K562 (cell line): ENCODE data around the gene CMTM8. TPM values are rescaled to one million over a fixed set of nuclear protein-coding genes. Genes with fewer than 3 reads are reported as not detected.

ENCODE experiments used
- ATAC-seq: fragments of 200-7000 bp; cut with Tn5 transposase; 3 replicates; pipeline ENCODE4 v1.9.1; 2020; ENCODE audit warnings: moderate library complexity
- BruUV-seq: library from RNA; stranded (reverse); fragments of 400-500 nt; replicated peaks from 2 replicates; lab custom pipeline; 2021; lab: Mats Ljungman, UMichigan
- CTCF ChIA-PET: fragments of 300-600 bp; formaldehyde crosslinking; extraction: SDS; loops from one replicate; lab custom pipeline; 2021; ENCODE audit warnings: low intra/inter-chr PET ratio; lab: Yijun Ruan, JAX
- POLR2A ChIA-PET: fragments of 300-600, 350-650 bp; sonication (Branson Sonifier 250); formaldehyde crosslinking; extraction: SDS; loops from one replicate; lab custom pipeline; 2021; ENCODE audit warnings: antibody characterized with exemption, inconsistent platforms; lab: Yijun Ruan, JAX
- DNase-seq, 4 experiments: peaks; one replicate each; pipeline versions ENCODE4 v3.0.0 to v3.0.0-alpha.2; 2011 to 2018; ENCODE audit warnings: low spot score in 3 of 4, mixed read lengths in 3 of 4; ENCODE audit errors: extremely low read depth in 1 of 4
- FAIRE-seq: peaks from 2 replicates; lab custom pipeline; 2011; peaks lifted over from hg19 to GRCh38; lab: Jason Lieb, UNC
- H2AFZ ChIP-seq: 2 replicates; pipeline ENCODE4 v1.6.0; 2011; ENCODE audit warnings: low read depth, low read length, control low read depth, inconsistent platforms
- H3K27ac ChIP-seq: fragments of 200-600 bp; 3 replicates; pipeline ENCODE4 v1.8.0; 2011; ENCODE audit warnings: low read depth, mild to moderate bottlenecking, control low read depth, inconsistent platforms, low read length, moderate library complexity, mixed read lengths; ENCODE audit errors: extremely low read depth
- H3K27me3 ChIP-seq, 2 experiments: fragments of 300-600 bp in 1 of 2; 2 replicates in 1 of 2; 3 replicates in 1 of 2; pipeline versions ENCODE4 v1.6.0 to v1.8.0; 2011; ENCODE audit warnings: inconsistent platforms in 2 of 2, low read length in 2 of 2, mild to moderate bottlenecking in 1 of 2, mixed read lengths in 1 of 2, moderate library complexity in 1 of 2; ENCODE audit not compliant: control insufficient read depth in 2 of 2, insufficient read depth in 2 of 2
- H3K36me3 ChIP-seq: fragments of 300-600 bp; 3 replicates; pipeline ENCODE4 v1.8.0; 2011; ENCODE audit warnings: mild to moderate bottlenecking, low read length, inconsistent platforms; ENCODE audit not compliant: control insufficient read depth, insufficient read depth
- H3K4me1 ChIP-seq, 2 experiments: fragments of 200-600 bp in 1 of 2; replicated peaks in 1 of 2; 2 replicates in 1 of 2; 3 replicates in 1 of 2; pipeline versions ENCODE4 v1.5.1 to v1.8.0; 2011; ENCODE audit warnings: inconsistent platforms in 2 of 2, low read length in 2 of 2, mild to moderate bottlenecking in 1 of 2, mixed read lengths in 1 of 2, moderate library complexity in 1 of 2; ENCODE audit not compliant: control insufficient read depth in 2 of 2, insufficient read depth in 2 of 2
- H3K4me2 ChIP-seq: 2 replicates; pipeline ENCODE4 v1.6.1; 2011; ENCODE audit warnings: low read length, control low read depth, inconsistent platforms, mixed read lengths; ENCODE audit not compliant: insufficient read depth
- H3K4me3 ChIP-seq: fragments of 200-600 bp; sonication (generic), shearing (Covaris generic); 2 replicates; pipeline ENCODE4 v1.5.1; 2016; ENCODE audit warnings: control low read depth, inconsistent platforms
- H3K79me2 ChIP-seq: fragments of 200-600 bp; 3 replicates; pipeline ENCODE4 v1.8.0; 2011; ENCODE audit warnings: low read length, inconsistent platforms; ENCODE audit not compliant: control insufficient read depth, insufficient read depth
- H3K9ac ChIP-seq, 2 experiments: 2 replicates each; pipeline versions ENCODE4 v1.6.0 to v1.6.1; 2011; ENCODE audit warnings: low read depth in 2 of 2, low read length in 2 of 2, control low read depth in 1 of 2, inconsistent platforms in 1 of 2, mild to moderate bottlenecking in 1 of 2, mixed read lengths in 1 of 2; ENCODE audit not compliant: insufficient read depth in 1 of 2
- H3K9me1 ChIP-seq: one replicate; pipeline ENCODE4 v1.6.0; 2011; ENCODE audit warnings: inconsistent platforms, mild to moderate bottlenecking, low read length, moderate library complexity; ENCODE audit not compliant: control insufficient read depth, insufficient read depth
- H3K9me3 ChIP-seq: replicated peaks from 2 replicates; pipeline ENCODE4 v1.5.1; 2011; ENCODE audit warnings: low read depth, low read length, inconsistent platforms; ENCODE audit not compliant: control insufficient read depth, insufficient read depth
- H4K20me1 ChIP-seq: replicated peaks from 2 replicates; pipeline ENCODE4 v1.6.1; 2011; ENCODE audit warnings: low read length, inconsistent platforms, mixed read lengths; ENCODE audit not compliant: control insufficient read depth, insufficient read depth
- CC2D1A ChIP-seq: fragments of 450-650 bp; IDR thresholded peaks from 2 replicates; pipeline ENCODE4 v1.6.1; 2017; ENCODE audit warnings: mild to moderate bottlenecking
- DIDO1 ChIP-seq: fragments of 450-650 bp; IDR thresholded peaks from 2 replicates; pipeline ENCODE4 v1.6.1; 2016; ENCODE audit warnings: low read depth, missing biosample characterization, missing genetic modification characterization
- JUNB ChIP-seq: fragments of 450-650 bp; formaldehyde crosslinking; conservative IDR thresholded peaks from 2 replicates; pipeline ENCODE4 v1.4.0; 2020; ENCODE audit warnings: mild to moderate bottlenecking
- MCM2 ChIP-seq: fragments of 450-650 bp; IDR thresholded peaks from 2 replicates; pipeline ENCODE4 v1.6.1; 2017; ENCODE audit warnings: low read depth, mild to moderate bottlenecking
- MYBL2 ChIP-seq, 2 experiments: fragments of 450-650 bp in 1 of 2; sonication (generic) in 1 of 2; formaldehyde crosslinking in 1 of 2; IDR thresholded peaks; 2 replicates each; pipeline versions ENCODE4 v1.6.1 to v1.8.1; 2017 to 2022; ENCODE audit warnings: borderline replicate concordance in 1 of 2, inconsistent platforms in 1 of 2, low read depth in 1 of 2, mild to moderate bottlenecking in 1 of 2, missing genetic modification reagents in 1 of 2, moderate library complexity in 1 of 2
- SRSF1 ChIP-seq: fragments of 200-400 bp; formaldehyde crosslinking; IDR thresholded peaks from 2 replicates; pipeline ENCODE4 v1.6.1; 2017; ENCODE audit warnings: mild to moderate bottlenecking, low read depth, low read length, moderate library complexity
- ZKSCAN3 ChIP-seq: fragments of 250-450 bp; sonication (Bioruptor Pico); IDR thresholded peaks from 2 replicates; pipeline ENCODE4 v1.4.0; 2020
- ZNF124 ChIP-seq: sonication (generic); formaldehyde crosslinking; IDR thresholded peaks from 2 replicates; pipeline ENCODE4 v1.8.1; 2022; ENCODE audit warnings: missing genetic modification reagents
- ZNF146 ChIP-seq: IDR thresholded peaks from one replicate; pipeline ENCODE4 v1.6.1; 2018; ENCODE audit warnings: missing compliant biosample characterization; ENCODE audit not compliant: unreplicated experiment
- ZNF217 ChIP-seq: sonication (generic); formaldehyde crosslinking; IDR thresholded peaks from 2 replicates; pipeline ENCODE4 v1.8.0; 2022; ENCODE audit warnings: mild to moderate bottlenecking, missing genetic modification reagents
- ZNF324 ChIP-seq: fragments of 250-450 bp; sonication (Bioruptor Pico); IDR thresholded peaks from 2 replicates; pipeline ENCODE4 v1.4.0; 2020; ENCODE audit warnings: mild to moderate bottlenecking
- ZNF584 ChIP-seq: fragments of 200-800 bp; sonication (Bioruptor generic); IDR thresholded peaks from 2 replicates; pipeline ENCODE4 v1.6.1; 2016; ENCODE audit warnings: low read depth, mild to moderate bottlenecking, missing genetic modification characterization, missing compliant biosample characterization
- ZNF696 ChIP-seq: fragments of 250-450 bp; sonication (Bioruptor Pico); conservative IDR thresholded peaks from 2 replicates; pipeline ENCODE4 v1.4.0; 2020; ENCODE audit warnings: mild to moderate bottlenecking, moderate library complexity
- WGBS: fragments of 100-300 bp; shearing (Covaris generic); methylation state at CpG from one replicate; pipeline ENCODE4 v1.1.6; 2016; ENCODE audit warnings: low coverage, mixed read lengths; ENCODE audit not compliant: insufficient coverage; ENCODE audit errors: missing lambda C conversion rate; 5-methylcytosine and 5-hydroxymethylcytosine counted together
- in situ Hi-C: fragments of 300-500 bp; cut with MboI; formaldehyde crosslinking; loops from 4 replicates; pipeline ENCODE4 v1.15.0; 2018; ENCODE audit warnings: inconsistent platforms, mixed read lengths
- intact Hi-C: fragments of 100-400 bp; cut with micrococcal nuclease; formaldehyde crosslinking; loops from 2 replicates; pipeline ENCODE4 v1.14.2; 2022
- polyA plus RNA-seq, 8 experiments: library from polyadenylated mRNA; depleted of rRNA in 4 of 8; stranded (reverse) in 5 of 8; unstranded in 3 of 8; fragments of >200 nt; fragmentation: Nextera tagmentation in 2 of 8; fragmentation: Illumina TruSeq in 1 of 8; extraction: Ambion mirVana in 2 of 8; extraction: Trizol in 1 of 8; gene quantifications; 2 replicates each; pipeline versions ENCODE4 v1.2.1 to v1.2.3, GENCODE V29; 2011 to 2014; ENCODE audit warnings: inconsistent platforms in 1 of 8, missing spikeins in 1 of 8
- total RNA-seq, 7 experiments: library from RNA; depleted of rRNA in 6 of 7; stranded (reverse); fragments of >200 nt in 6 of 7; fragmentation: Illumina TruSeq in 2 of 7; extraction: Trizol in 2 of 7; gene quantifications; 2 replicates each; pipeline versions ENCODE4 v1.2.1 to v1.2.3, GENCODE V29; 2011 to 2021; ENCODE audit warnings: low replicate concordance in 1 of 7
- TF ChIP-seq, protein P1 (sequence below): sonication (generic); formaldehyde crosslinking; IDR thresholded peaks from 2 replicates; pipeline ENCODE4 v1.8.0; 2022; ENCODE audit warnings: mild to moderate bottlenecking, low read depth, missing genetic modification reagents
- TF ChIP-seq, protein P2 (sequence below): sonication (generic); formaldehyde crosslinking; IDR thresholded peaks from 2 replicates; pipeline ENCODE4 v1.9.0; 2022; ENCODE audit warnings: mild to moderate bottlenecking, missing genetic modification reagents
- TF ChIP-seq, protein P3 (sequence below): fragments of 450-650 bp; formaldehyde crosslinking; IDR thresholded peaks from 2 replicates; pipeline ENCODE4 v1.4.0; 2020; ENCODE audit warnings: mild to moderate bottlenecking
- TF ChIP-seq, protein P4 (sequence below): IDR thresholded peaks from 2 replicates; pipeline ENCODE4 v1.6.1; 2011; ENCODE audit not compliant: insufficient read length; ENCODE audit errors: extremely low read depth

CMTM8 gene
- total and polyA plus RNA-seq, 9 of the 15 experiments (the other 6 are each of a cell fraction or from before 2014, with no cell fraction given): not detected

DNA sequence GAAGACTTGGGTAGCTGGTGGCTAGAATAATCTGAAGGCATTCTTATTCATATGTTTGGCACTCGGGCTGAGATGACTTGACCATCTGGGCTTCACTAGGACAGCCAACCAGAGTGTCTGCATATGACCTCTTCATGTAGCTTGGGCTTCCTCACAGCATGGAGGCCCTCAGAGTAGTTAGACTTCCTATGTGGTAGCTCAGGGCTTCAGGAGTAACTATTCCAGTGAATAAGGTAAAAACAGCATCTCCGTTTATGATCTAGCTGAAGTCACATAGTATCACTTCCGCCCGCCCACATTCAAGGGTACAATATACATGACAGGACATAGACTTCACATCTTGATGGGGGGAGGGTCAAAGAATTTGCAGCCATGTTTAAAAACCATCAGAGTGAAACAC is 18.9 kb upstream of the CMTM8 start:
- no peak overlapping the region for H3K9ac ChIP-seq
- no peaks in the 10 kb centered on the region for H3K79me2 ChIP-seq
- H2AFZ ChIP-seq: no peak overlapping the region
- no peaks in the 10 kb centered on the region for H3K36me3 ChIP-seq
- no peaks in the 10 kb centered on the region; the same call in 1 of the 2 replicates for H3K9me3 ChIP-seq
- no TSS peak for BruUV-seq
- H3K4me2 ChIP-seq: no peak overlapping the region
- CTCF ChIA-PET: no interaction called here
- H3K27ac ChIP-seq: no peak overlapping the region
- H3K9me1 ChIP-seq: no peaks in the 10 kb centered on the region
- intact Hi-C loops: no loop called here
- FAIRE-seq: no peak
- H3K4me1 ChIP-seq: no peaks in the 10 kb centered on the region
- no peak for DNase-seq
- peaks cover 0 to 5% of the 10 kb centered on the region in 2 experiments; a peak in 1 of 5 replicates for H3K27me3 ChIP-seq
- no peaks in the 10 kb centered on the region for H4K20me1 ChIP-seq
- no peak for ATAC-seq
- in situ Hi-C loops: no loop called here
- POLR2A ChIA-PET: interaction anchor here (0.6 to 1.6 kb wide), 2 partner anchors 16 to 804 kb away, joined by 3 to 4 read pairs; no protein-coding TSS in a partner anchor
- no peak overlapping the region for H3K4me3 ChIP-seq
- 1% methylated on average over 4 of the region's 4 CpGs for WGBS
- TF ChIP-seq ZNF146 (no peak), SRSF1 (no peak), CC2D1A (no peak), ZNF124 (CRISPR knock-in tag) (no peak), ZNF584 (CRISPR knock-in tag) (no peak), ZNF324 (CRISPR knock-in tag) (no peak), ZNF696 (CRISPR knock-in tag) (no peak), DIDO1 (tag) (no peak), MCM2 (no peak), MYBL2 (IDR thresholded peaks at IDR 0.05; ENCODE audit: low read depth) (no peak), MYBL2 (CRISPR knock-in tag; IDR thresholded peaks at IDR 0.05; ENCODE audit: borderline replicate concordance) (no peak), ZKSCAN3 (no peak), ZNF217 (no peak), JUNB (no peak)
- TF ChIP-seq, protein P1, sequence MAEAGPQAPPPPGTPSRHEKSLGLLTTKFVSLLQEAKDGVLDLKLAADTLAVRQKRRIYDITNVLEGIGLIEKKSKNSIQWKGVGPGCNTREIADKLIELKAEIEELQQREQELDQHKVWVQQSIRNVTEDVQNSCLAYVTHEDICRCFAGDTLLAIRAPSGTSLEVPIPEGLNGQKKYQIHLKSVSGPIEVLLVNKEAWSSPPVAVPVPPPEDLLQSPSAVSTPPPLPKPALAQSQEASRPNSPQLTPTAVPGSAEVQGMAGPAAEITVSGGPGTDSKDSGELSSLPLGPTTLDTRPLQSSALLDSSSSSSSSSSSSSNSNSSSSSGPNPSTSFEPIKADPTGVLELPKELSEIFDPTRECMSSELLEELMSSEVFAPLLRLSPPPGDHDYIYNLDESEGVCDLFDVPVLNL (CRISPR knock-in tag): no peak
- TF ChIP-seq, protein P2, sequence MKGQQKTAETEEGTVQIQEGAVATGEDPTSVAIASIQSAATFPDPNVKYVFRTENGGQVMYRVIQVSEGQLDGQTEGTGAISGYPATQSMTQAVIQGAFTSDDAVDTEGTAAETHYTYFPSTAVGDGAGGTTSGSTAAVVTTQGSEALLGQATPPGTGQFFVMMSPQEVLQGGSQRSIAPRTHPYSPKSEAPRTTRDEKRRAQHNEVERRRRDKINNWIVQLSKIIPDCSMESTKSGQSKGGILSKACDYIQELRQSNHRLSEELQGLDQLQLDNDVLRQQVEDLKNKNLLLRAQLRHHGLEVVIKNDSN (CRISPR knock-in tag): no peak
- TF ChIP-seq, protein P3, sequence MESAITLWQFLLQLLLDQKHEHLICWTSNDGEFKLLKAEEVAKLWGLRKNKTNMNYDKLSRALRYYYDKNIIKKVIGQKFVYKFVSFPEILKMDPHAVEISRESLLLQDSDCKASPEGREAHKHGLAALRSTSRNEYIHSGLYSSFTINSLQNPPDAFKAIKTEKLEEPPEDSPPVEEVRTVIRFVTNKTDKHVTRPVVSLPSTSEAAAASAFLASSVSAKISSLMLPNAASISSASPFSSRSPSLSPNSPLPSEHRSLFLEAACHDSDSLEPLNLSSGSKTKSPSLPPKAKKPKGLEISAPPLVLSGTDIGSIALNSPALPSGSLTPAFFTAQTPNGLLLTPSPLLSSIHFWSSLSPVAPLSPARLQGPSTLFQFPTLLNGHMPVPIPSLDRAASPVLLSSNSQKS (CRISPR knock-in tag): no peak
- TF ChIP-seq, protein P4, sequence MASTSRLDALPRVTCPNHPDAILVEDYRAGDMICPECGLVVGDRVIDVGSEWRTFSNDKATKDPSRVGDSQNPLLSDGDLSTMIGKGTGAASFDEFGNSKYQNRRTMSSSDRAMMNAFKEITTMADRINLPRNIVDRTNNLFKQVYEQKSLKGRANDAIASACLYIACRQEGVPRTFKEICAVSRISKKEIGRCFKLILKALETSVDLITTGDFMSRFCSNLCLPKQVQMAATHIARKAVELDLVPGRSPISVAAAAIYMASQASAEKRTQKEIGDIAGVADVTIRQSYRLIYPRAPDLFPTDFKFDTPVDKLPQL: no peak
